BLaER1 (cell line): ENCODE measurements around the gene ARL14EPL.
"Not testable (repeated sequence)": the region's sequence is repeated elsewhere in the genome, so short reads cannot be mapped to it uniquely, and the experiment has no call there.

Source experiments
- H3K27ac ChIP-seq: shearing (Covaris generic); formaldehyde crosslinking; 2 replicates; pipeline ENCODE4 v1.8.1; 2022
- H3K27me3 ChIP-seq: shearing (Covaris generic); formaldehyde crosslinking; 2 replicates; pipeline ENCODE4 v1.8.1; 2022
- H3K36me3 ChIP-seq: shearing (Covaris generic); formaldehyde crosslinking; 2 replicates; pipeline ENCODE4 v1.8.1; 2022
- H3K4me1 ChIP-seq: shearing (Covaris generic); formaldehyde crosslinking; 2 replicates; pipeline ENCODE4 v1.8.1; 2022
- H3K4me2 ChIP-seq: shearing (Covaris generic); formaldehyde crosslinking; 2 replicates; pipeline ENCODE4 v1.8.1; 2022
- H3K4me3 ChIP-seq: shearing (Covaris generic); formaldehyde crosslinking; 2 replicates; pipeline ENCODE4 v1.8.1; 2022
- H3K9ac ChIP-seq: shearing (Covaris generic); formaldehyde crosslinking; 2 replicates; pipeline ENCODE4 v1.8.1; 2022
- H3K9me3 ChIP-seq: shearing (Covaris generic); formaldehyde crosslinking; 2 replicates; pipeline ENCODE4 v1.8.1; 2022
- H4K20me1 ChIP-seq: shearing (Covaris generic); formaldehyde crosslinking; 2 replicates; pipeline ENCODE4 v1.8.1; 2022
- Cebpa-rat ChIP-seq: shearing (Covaris generic); IDR thresholded peaks from 2 replicates; pipeline ENCODE4 v1.8.1; 2022

ARL14EPL gene

GRCh38 chr5:116078199-116078598 is 45.9 kb downstream of the ARL14EPL start:
- no peak for TF ChIP-seq Cebpa-rat
- H3K4me1 ChIP-seq: peaks cover 27% of the 10 kb centered on the region
- H3K27me3 ChIP-seq: no peaks in the 10 kb centered on the region
- no peaks in the 10 kb centered on the region for H4K20me1 ChIP-seq
- no peak overlapping the region for H3K27ac ChIP-seq
- H3K4me3 ChIP-seq: no peak overlapping the region
- peaks cover 6% of the 10 kb centered on the region; the same call in 1 of the 2 replicates for H3K36me3 ChIP-seq
- H3K4me2 ChIP-seq: no peak overlapping the region
- H3K9me3 ChIP-seq: no peaks in the 10 kb centered on the region
- H3K9ac ChIP-seq: no peak overlapping the region

- no peak for TF ChIP-seq Cebpa-rat
- Histone ChIP-seq H3K27ac (peak overlapping the region; percentile 96), H3K4me2 (peak overlapping the region; percentile 89), H3K36me3 (peaks cover 16% of the 10 kb centered on the region), H3K27me3 (no peaks in the 10 kb centered on the region), H3K9me3 (no peaks in the 10 kb centered on the region), H3K4me3 (peak overlapping the region; percentile 80), H4K20me1 (no peaks in the 10 kb centered on the region), H3K4me1 (peaks cover 20% of the 10 kb centered on the region), H3K9ac (peak overlapping the region; percentile 94)
Measured at GRCh38 chr5:116084287-116084691, 52.0 kb downstream of the ARL14EPL start.

GRCh38 chr5:116084871-116085715 is 52.8 kb downstream of the ARL14EPL start, which contains the start of gene COMMD10:
TSS of gene COMMD10 (plus strand) at chr5:116085025.
- TF ChIP-seq Cebpa-rat: no peak
- no peaks in the 10 kb centered on the region for H3K27me3 ChIP-seq
- no peaks in the 10 kb centered on the region for H4K20me1 ChIP-seq
- H3K4me1 ChIP-seq: peaks cover 20% of the 10 kb centered on the region
- peak within 1 kb of the TSS; percentile 89 for H3K4me2 ChIP-seq
- no peaks in the 10 kb centered on the region for H3K9me3 ChIP-seq
- H3K9ac ChIP-seq: peak within 1 kb of the TSS; percentile 94
- H3K36me3 ChIP-seq: peaks cover 22% of the 10 kb centered on the region
- H3K4me3 ChIP-seq: peak within 1 kb of the TSS; percentile 80
- peak within 1 kb of the TSS; percentile 96 for H3K27ac ChIP-seq

- not testable (repeated sequence) for H3K4me3 ChIP-seq, H3K9ac ChIP-seq
- peaks cover 20% of the 10 kb centered on the region for H3K4me1 ChIP-seq
Measured at GRCh38 chr5:116086309-116086708, 54.0 kb downstream of the ARL14EPL start.

GRCh38 chr5:116088062-116088461 is 55.8 kb downstream of the ARL14EPL start:
- TF ChIP-seq Cebpa-rat: no peak
- Histone ChIP-seq H3K27me3 (no peaks in the 10 kb centered on the region), H3K27ac (no peak overlapping the region), H3K36me3 (peaks cover 37% of the 10 kb centered on the region), H3K4me2 (no peak overlapping the region), H4K20me1 (no peaks in the 10 kb centered on the region), H3K4me3 (no peak overlapping the region), H3K4me1 (peaks cover 20% of the 10 kb centered on the region), H3K9me3 (no peaks in the 10 kb centered on the region), H3K9ac (no peak overlapping the region)

More at GRCh38 chr5:116086309-116086708, 54.0 kb downstream of the ARL14EPL start:
- H4K20me1 ChIP-seq, H3K9me3 ChIP-seq, H3K27me3 ChIP-seq: not testable (repeated sequence)
- H3K4me2 ChIP-seq: peak overlapping the region; percentile 86
- H3K36me3 ChIP-seq: peaks cover 22% of the 10 kb centered on the region
- 0 out of 2 replicates have a peak overlapping the region, but pooled peaks have one; percentile 96 for H3K27ac ChIP-seq

GRCh38 chr5:116090302-116090701 is 58.0 kb downstream of the ARL14EPL start:
- TF ChIP-seq Cebpa-rat: no peak
- Histone ChIP-seq H3K27me3 (no peaks in the 10 kb centered on the region), H4K20me1 (no peaks in the 10 kb centered on the region), H3K4me2 (no peak overlapping the region), H3K9me3 (no peaks in the 10 kb centered on the region), H3K4me1 (peaks cover 11% of the 10 kb centered on the region), H3K9ac (no peak overlapping the region), H3K36me3 (peaks cover 60% of the 10 kb centered on the region), H3K4me3 (no peak overlapping the region), H3K27ac (no peak overlapping the region)

- Histone ChIP-seq H4K20me1 (no peaks in the 10 kb centered on the region), H3K4me1 (peaks cover under 1% of the 10 kb centered on the region; the same call in 1 of the 2 replicates), H3K27me3 (no peaks in the 10 kb centered on the region), H3K27ac (no peak overlapping the region), H3K4me3 (no peak overlapping the region), H3K36me3 (peaks cover 61% of the 10 kb centered on the region), H3K4me2 (no peak overlapping the region), H3K9ac (no peak overlapping the region), H3K9me3 (no peaks in the 10 kb centered on the region)
- TF ChIP-seq Cebpa-rat: no peak
Measured at GRCh38 chr5:116091416-116091815, 59.1 kb downstream of the ARL14EPL start.

GRCh38 chr5:116097301-116097700 is 65.0 kb downstream of the ARL14EPL start:
- no peak for TF ChIP-seq Cebpa-rat

GRCh38 chr5:116098998-116099397 is 66.7 kb downstream of the ARL14EPL start:
- no peaks in the 10 kb centered on the region; the same call in 1 of the 2 replicates for H4K20me1 ChIP-seq
- H3K4me3 ChIP-seq: no peak overlapping the region
- peaks cover 46% of the 10 kb centered on the region for H3K36me3 ChIP-seq
- no peaks in the 10 kb centered on the region for H3K4me1 ChIP-seq
- no peak overlapping the region for H3K4me2 ChIP-seq
- H3K27me3 ChIP-seq: no peaks in the 10 kb centered on the region
- H3K9ac ChIP-seq: no peak overlapping the region
- no peak for TF ChIP-seq Cebpa-rat
- H3K9me3 ChIP-seq: no peaks in the 10 kb centered on the region
- no peak overlapping the region for H3K27ac ChIP-seq

More at GRCh38 chr5:116097301-116097700, 65.0 kb downstream of the ARL14EPL start:
- H3K4me1 ChIP-seq: no peaks in the 10 kb centered on the region
- no peak overlapping the region for H3K4me2 ChIP-seq
- H3K9ac ChIP-seq: no peak overlapping the region
- H3K27ac ChIP-seq: no peak overlapping the region
- H3K9me3 ChIP-seq: no peaks in the 10 kb centered on the region
- H3K27me3 ChIP-seq: no peaks in the 10 kb centered on the region
- H3K36me3 ChIP-seq: peaks cover 62% of the 10 kb centered on the region
- H4K20me1 ChIP-seq: no peaks in the 10 kb centered on the region; the same call in 1 of the 2 replicates
- no peak overlapping the region for H3K4me3 ChIP-seq

- H3K9ac ChIP-seq, H3K27me3 ChIP-seq, H3K4me3 ChIP-seq, H3K4me2 ChIP-seq, H4K20me1 ChIP-seq, H3K4me1 ChIP-seq, H3K27ac ChIP-seq: not testable (repeated sequence)
- H3K9me3 ChIP-seq: peaks cover 15% of the 10 kb centered on the region
- H3K36me3 ChIP-seq: peaks cover 48% of the 10 kb centered on the region
Measured at GRCh38 chr5:116104941-116105340, 72.7 kb downstream of the ARL14EPL start.
